GM12878 (cell line): ENCODE results near the gene CFAP299.

Experiments used
- CBX5 ChIP-seq: sonication (generic); IDR thresholded peaks from 2 replicates; pipeline ENCODE4 v1.6.1; 2016; ENCODE audit warnings: low read depth, moderate library complexity, mild to moderate bottlenecking, inconsistent platforms
- CHD2 ChIP-seq: IDR thresholded peaks from 2 replicates; pipeline ENCODE4 v1.6.1; 2011; ENCODE audit warnings: low read depth, low read length, improper control_type of control experiment, borderline replicate concordance
- EZH2 ChIP-seq: IDR thresholded peaks from 2 replicates; pipeline ENCODE4 v1.6.1; 2012; ENCODE audit warnings: low read depth, mild to moderate bottlenecking, control low read depth, inconsistent platforms, low read length, borderline replicate concordance; ENCODE audit not compliant: control insufficient read depth
- GATAD2B ChIP-seq: fragments of 450-650 bp; conservative IDR thresholded peaks from 2 replicates; pipeline ENCODE4 v1.6.1; 2017; ENCODE audit warnings: low read depth, mild to moderate bottlenecking, moderate library complexity
- POLR2A ChIP-seq: IDR thresholded peaks from 2 replicates; pipeline ENCODE4 v1.6.1; 2011; ENCODE audit warnings: low read depth, mild to moderate bottlenecking, low read length
- POLR2AphosphoS5 ChIP-seq: IDR thresholded peaks from 2 replicates; pipeline ENCODE4 v1.6.1; 2011; ENCODE audit warnings: mild to moderate bottlenecking, low read length, inconsistent platforms
- SREBF2 ChIP-seq: IDR thresholded peaks from 2 replicates; pipeline ENCODE4 v1.6.1; 2012; ENCODE audit warnings: mild to moderate bottlenecking, low read length
- TAF1 ChIP-seq: IDR thresholded peaks from 2 replicates; pipeline ENCODE4 v1.6.1; 2011; ENCODE audit warnings: mild to moderate bottlenecking, low read depth, low read length, borderline replicate concordance
- TARDBP ChIP-seq: IDR thresholded peaks from 2 replicates; pipeline ENCODE4 v1.6.1; 2016; ENCODE audit warnings: borderline replicate concordance
- ZNF384 ChIP-seq: IDR thresholded peaks from 2 replicates; pipeline ENCODE4 v1.6.1; 2012; ENCODE audit warnings: low read depth, mild to moderate bottlenecking, low read length, improper control_type of control experiment, borderline replicate concordance
- ZNF687 ChIP-seq: fragments of 450-650 bp; IDR thresholded peaks from 2 replicates; pipeline ENCODE4 v1.6.1; 2017; ENCODE audit warnings: mild to moderate bottlenecking, moderate library complexity

- no peak for TF ChIP-seq POLR2AphosphoS5
- no peak for TF ChIP-seq SREBF2
- TF ChIP-seq ZNF687 = no peak
- no peak for TF ChIP-seq EZH2
- no peak for TF ChIP-seq CBX5
- no peak for TF ChIP-seq ZNF384
- no peak for TF ChIP-seq POLR2A
- TF ChIP-seq TAF1 = no peak
- TF ChIP-seq CHD2 = no peak
- no peak for TF ChIP-seq TARDBP
- no peak for TF ChIP-seq GATAD2B
Measured at GRCh38 chr4:80365928-80366327, 30.4 kb downstream of the CFAP299 start.
